Measurements from ENCODE around the gene CATSPER4.

CATSPER4 gene

GRCh38 chr1:26213335-26213905 is 23.0 kb downstream of the CATSPER4 start:
- H3K36me3 ChIP-seq (ENCODE audit: low read depth): no peaks in the 10 kb centered on the region
- no peaks in the 10 kb centered on the region for H3K4me1 ChIP-seq (ENCODE audit: insufficient read depth, poor library complexity, severe bottlenecking)
- ATAC-seq (ENCODE audit: low read depth) (no peak), DNase-seq (ENCODE audit: low spot score) (no peak)
- no peak overlapping the region for H3K4me3 ChIP-seq (ENCODE audit: severe bottlenecking)
- H3K27ac ChIP-seq (ENCODE audit: poor library complexity, severe bottlenecking): no peak overlapping the region
- no peak for TF ChIP-seq CTCF (IDR thresholded peaks at IDR 0.05; ENCODE audit: poor library complexity, severe bottlenecking)
- no peaks in the 10 kb centered on the region for H3K27me3 ChIP-seq (ENCODE audit: insufficient read depth, poor library complexity, severe bottlenecking)
- H3K9me3 ChIP-seq (ENCODE audit: severe bottlenecking): no peaks in the 10 kb centered on the region

- ATAC-seq (ENCODE audit: low read depth): no peak
- TF ChIP-seq CTCF (IDR thresholded peaks at IDR 0.05; ENCODE audit: poor library complexity, severe bottlenecking): no peak
Measured at GRCh38 chr1:26215246-26215645, 24.8 kb downstream of the CATSPER4 start.

DNA sequence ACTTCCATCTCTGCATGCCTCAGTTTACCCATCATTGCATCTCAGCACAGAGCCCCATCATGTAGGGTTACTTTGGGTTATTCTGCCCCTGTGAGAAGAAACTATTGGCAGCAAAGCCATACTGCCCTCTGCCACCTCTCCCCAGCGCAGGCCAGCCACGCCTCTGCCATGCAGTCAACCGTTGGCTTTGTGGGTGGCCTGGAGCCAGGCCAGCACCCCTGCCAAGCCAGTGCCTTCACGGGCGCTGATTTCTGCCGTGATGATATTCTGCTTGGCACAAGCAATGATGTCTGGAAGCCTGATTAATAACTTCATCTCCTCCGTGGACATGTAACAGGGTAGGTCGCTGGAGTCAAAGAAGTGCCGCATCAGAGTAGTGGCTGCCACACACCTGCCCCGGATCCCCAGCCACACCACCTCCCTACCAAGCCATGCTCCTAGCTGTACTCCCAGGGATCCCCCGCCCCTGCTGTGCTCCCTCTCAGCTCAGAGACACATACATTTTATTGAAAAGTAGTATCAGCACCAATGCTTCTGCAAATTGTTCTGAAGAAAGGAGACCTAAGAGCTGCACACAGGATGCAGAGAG is 28.6 kb downstream of the CATSPER4 start:
- Histone ChIP-seq H3K9me3 (ENCODE audit: severe bottlenecking) (no peaks in the 10 kb centered on the region), H3K4me3 (ENCODE audit: severe bottlenecking) (no peak overlapping the region), H3K27me3 (ENCODE audit: insufficient read depth, poor library complexity, severe bottlenecking) (no peaks in the 10 kb centered on the region), H3K36me3 (ENCODE audit: low read depth) (no peaks in the 10 kb centered on the region), H3K27ac (ENCODE audit: poor library complexity, severe bottlenecking) (no peak overlapping the region), H3K4me1 (ENCODE audit: insufficient read depth, poor library complexity, severe bottlenecking) (no peaks in the 10 kb centered on the region)
- DNase-seq (ENCODE audit: low spot score) (no peak), ATAC-seq (ENCODE audit: low read depth) (no peak)
- TF ChIP-seq CTCF (IDR thresholded peaks at IDR 0.05; ENCODE audit: poor library complexity, severe bottlenecking): no peak

More at GRCh38 chr1:26215246-26215645, 24.8 kb downstream of the CATSPER4 start:
- Histone ChIP-seq H3K36me3 (ENCODE audit: low read depth) (no peaks in the 10 kb centered on the region), H3K4me1 (ENCODE audit: insufficient read depth, poor library complexity, severe bottlenecking) (no peaks in the 10 kb centered on the region), H3K4me3 (ENCODE audit: severe bottlenecking) (no peak overlapping the region), H3K27me3 (ENCODE audit: insufficient read depth, poor library complexity, severe bottlenecking) (no peaks in the 10 kb centered on the region), H3K27ac (ENCODE audit: poor library complexity, severe bottlenecking) (no peak overlapping the region), H3K9me3 (ENCODE audit: severe bottlenecking) (no peaks in the 10 kb centered on the region)
- DNase-seq (ENCODE audit: low spot score): no peak

GRCh38 chr1:26220199-26220912 is 30.0 kb downstream of the CATSPER4 start:
- DNase-seq (ENCODE audit: low spot score) (no peak), ATAC-seq (ENCODE audit: low read depth) (no peak)
- Histone ChIP-seq H3K27ac (ENCODE audit: poor library complexity, severe bottlenecking) (no peak overlapping the region), H3K36me3 (ENCODE audit: low read depth) (no peaks in the 10 kb centered on the region), H3K9me3 (ENCODE audit: severe bottlenecking) (no peaks in the 10 kb centered on the region), H3K4me1 (ENCODE audit: insufficient read depth, poor library complexity, severe bottlenecking) (no peaks in the 10 kb centered on the region), H3K27me3 (ENCODE audit: insufficient read depth, poor library complexity, severe bottlenecking) (no peaks in the 10 kb centered on the region), H3K4me3 (ENCODE audit: severe bottlenecking) (no peak overlapping the region)
- no peak for TF ChIP-seq CTCF (IDR thresholded peaks at IDR 0.05; ENCODE audit: poor library complexity, severe bottlenecking)

DNA sequence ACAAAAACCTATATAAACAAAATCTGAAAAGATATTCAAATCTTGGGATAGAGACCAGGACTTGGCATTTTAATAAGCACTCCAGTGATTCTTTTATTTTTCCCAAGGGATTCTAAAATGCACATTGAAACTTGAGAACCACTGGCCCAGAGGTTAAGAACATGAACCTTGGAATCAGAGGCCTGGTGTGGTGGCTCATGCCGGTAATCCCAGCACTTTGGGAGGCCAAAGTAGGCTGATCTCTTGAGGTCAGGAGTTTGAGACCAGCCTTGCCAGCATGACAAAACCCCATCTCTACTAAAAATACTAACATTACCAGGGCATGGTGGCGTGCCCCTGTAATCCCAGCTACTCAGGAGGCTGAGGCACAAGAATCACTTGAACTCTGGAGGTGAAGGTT is 30.7 kb downstream of the CATSPER4 start:
- Histone ChIP-seq H3K27me3 (ENCODE audit: insufficient read depth, poor library complexity, severe bottlenecking) (no peaks in the 10 kb centered on the region), H3K36me3 (ENCODE audit: low read depth) (no peaks in the 10 kb centered on the region), H3K4me3 (ENCODE audit: severe bottlenecking) (no peak overlapping the region), H3K27ac (ENCODE audit: poor library complexity, severe bottlenecking) (no peak overlapping the region), H3K4me1 (ENCODE audit: insufficient read depth, poor library complexity, severe bottlenecking) (no peaks in the 10 kb centered on the region), H3K9me3 (ENCODE audit: severe bottlenecking) (no peaks in the 10 kb centered on the region)
- no peak for DNase-seq (ENCODE audit: low spot score)
- TF ChIP-seq CTCF (IDR thresholded peaks at IDR 0.05; ENCODE audit: poor library complexity, severe bottlenecking): no peak
- no peak for ATAC-seq (ENCODE audit: low read depth)

Measured in RWPE2 (cell line).